Endodermal cell (in vitro differentiated cells): ENCODE results near the gene SCD5. TPM values are rescaled to one million over a fixed set of nuclear protein-coding genes. Genes with fewer than 3 reads are reported as not detected.
A peak's percentile ranks its signal among the peaks of the same experiment; 100 is the strongest.

Experiments
- DNase-seq: peaks from one replicate; pipeline ENCODE4 v3.0.0-alpha.2; 2017
- H3K27ac ChIP-seq: 2 replicates; pipeline ENCODE4 v1.5.1; 2013; ENCODE audit warnings: mild to moderate bottlenecking, low read depth, low read length, moderate library complexity
- H3K27me3 ChIP-seq: 2 replicates; pipeline ENCODE4 v1.6.1; 2013; ENCODE audit warnings: mild to moderate bottlenecking, low read length, moderate library complexity; ENCODE audit not compliant: insufficient read depth, control insufficient read depth, poor library complexity, severe bottlenecking
- H3K36me3 ChIP-seq: 2 replicates; pipeline ENCODE4 v1.7.0; 2013; ENCODE audit warnings: mild to moderate bottlenecking, low read length, moderate library complexity; ENCODE audit not compliant: control insufficient read depth, insufficient read depth
- H3K4me1 ChIP-seq: one replicate; pipeline ENCODE4 v1.7.0; 2013; ENCODE audit warnings: low read length; ENCODE audit not compliant: control insufficient read depth, insufficient read depth
- H3K4me3 ChIP-seq: 2 replicates; pipeline ENCODE4 v1.5.1; 2013; ENCODE audit warnings: mild to moderate bottlenecking, low read length, moderate library complexity
- H3K9ac ChIP-seq: 2 replicates; pipeline ENCODE4 v1.6.1; 2013; ENCODE audit warnings: mild to moderate bottlenecking, low read length, moderate library complexity; ENCODE audit not compliant: poor library complexity, severe bottlenecking; ENCODE audit errors: extremely low read depth
- H3K9me3 ChIP-seq: 2 replicates; pipeline ENCODE4 v1.6.1; 2013; ENCODE audit warnings: mild to moderate bottlenecking, low read length, moderate library complexity; ENCODE audit not compliant: control insufficient read depth
- H3K27ac Mint-ChIP-seq: 2 replicates; pipeline ENCODE4 v1.8.0; 2020; ENCODE audit warnings: mixed read lengths
- H3K27me3 Mint-ChIP-seq: 2 replicates; pipeline ENCODE4 v1.8.0; 2021; ENCODE audit warnings: mild to moderate bottlenecking, mixed read lengths; ENCODE audit not compliant: insufficient read depth
- H3K36me3 Mint-ChIP-seq: 2 replicates; pipeline ENCODE4 v1.8.0; 2020; ENCODE audit warnings: low read depth, mixed read lengths
- H3K4me1 Mint-ChIP-seq: 2 replicates; pipeline ENCODE4 v1.8.0; 2020; ENCODE audit warnings: mixed read lengths
- H3K4me3 Mint-ChIP-seq: 2 replicates; pipeline ENCODE4 v1.8.0; 2020; ENCODE audit warnings: mild to moderate bottlenecking, moderate library complexity, mixed read lengths
- H3K9me3 Mint-ChIP-seq: 2 replicates; pipeline ENCODE4 v1.8.0; 2020; ENCODE audit warnings: mild to moderate bottlenecking, mixed read lengths
- WGBS, 2 experiments: methylation state at CpG; one replicate each; pipeline versions ENCODE4 v1.1.5 to v1.1.7; 2013; ENCODE audit warnings: missing lambda C conversion rate in 2 of 2, mixed read lengths in 1 of 2; ENCODE audit not compliant: insufficient coverage in 1 of 2, insufficient read length in 1 of 2; 5-methylcytosine and 5-hydroxymethylcytosine counted together
- total RNA-seq, 2 donors: library from RNA; stranded (reverse); fragmentation: NEBNext Ultra II Directional in 1 of 2; extraction: Animal tissue kit (Norgen Biotek cat#: 25700) in 1 of 2; gene quantifications; 2 replicates in 1 of 2; 3 replicates in 1 of 2; pipeline ENCODE4 v1.2.1, GENCODE V29; 2021
- TF ChIP-seq, protein P1 (sequence below): fragments of 200-600 bp; sonication (generic); conservative IDR thresholded peaks from 2 replicates; pipeline ENCODE4 v1.5.0; 2021; ENCODE audit warnings: antibody characterized with exemption, mild to moderate bottlenecking

SCD5 gene
- total RNA-seq, 2 donors from 2014 or later, result 3.2 to 5.2 TPM

DNA sequence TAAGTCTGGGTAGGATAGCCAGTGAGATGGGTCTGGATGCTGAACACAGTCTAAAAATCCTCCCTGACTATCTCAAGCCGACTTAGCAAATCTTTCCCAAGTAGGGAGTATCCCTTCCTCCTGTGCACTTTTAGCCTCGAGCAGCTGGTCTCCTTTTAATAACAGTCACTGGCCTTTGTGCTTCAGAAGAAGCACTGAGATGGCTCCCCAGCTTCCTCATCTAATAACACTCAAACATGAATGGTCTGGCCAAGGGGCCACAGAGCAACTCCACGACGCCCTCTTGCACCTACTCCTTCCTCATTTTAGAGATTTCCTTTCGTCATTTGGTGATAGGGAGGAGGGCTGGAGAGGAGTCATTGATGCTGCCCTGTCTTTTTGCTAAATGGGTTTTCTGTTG is 158.1 kb downstream of the SCD5 start:
- H3K27ac ChIP-seq, result no peak overlapping the region
- H3K4me3 ChIP-seq, result no peak overlapping the region
- peaks cover 12% of the 10 kb centered on the region for H3K4me1 ChIP-seq
- no peaks in the 10 kb centered on the region for H3K36me3 Mint-ChIP-seq
- H3K27me3 Mint-ChIP-seq, result peaks cover 7% of the 10 kb centered on the region
- no peak for DNase-seq
- no peaks in the 10 kb centered on the region for H3K9me3 ChIP-seq
- H3K9ac ChIP-seq, result no peak overlapping the region
- H3K4me1 Mint-ChIP-seq, result peaks cover 17% of the 10 kb centered on the region
- no peak overlapping the region for H3K4me3 Mint-ChIP-seq
- no peaks in the 10 kb centered on the region for H3K36me3 ChIP-seq
- H3K27ac Mint-ChIP-seq, result no peak overlapping the region
- TF ChIP-seq, protein P1, sequence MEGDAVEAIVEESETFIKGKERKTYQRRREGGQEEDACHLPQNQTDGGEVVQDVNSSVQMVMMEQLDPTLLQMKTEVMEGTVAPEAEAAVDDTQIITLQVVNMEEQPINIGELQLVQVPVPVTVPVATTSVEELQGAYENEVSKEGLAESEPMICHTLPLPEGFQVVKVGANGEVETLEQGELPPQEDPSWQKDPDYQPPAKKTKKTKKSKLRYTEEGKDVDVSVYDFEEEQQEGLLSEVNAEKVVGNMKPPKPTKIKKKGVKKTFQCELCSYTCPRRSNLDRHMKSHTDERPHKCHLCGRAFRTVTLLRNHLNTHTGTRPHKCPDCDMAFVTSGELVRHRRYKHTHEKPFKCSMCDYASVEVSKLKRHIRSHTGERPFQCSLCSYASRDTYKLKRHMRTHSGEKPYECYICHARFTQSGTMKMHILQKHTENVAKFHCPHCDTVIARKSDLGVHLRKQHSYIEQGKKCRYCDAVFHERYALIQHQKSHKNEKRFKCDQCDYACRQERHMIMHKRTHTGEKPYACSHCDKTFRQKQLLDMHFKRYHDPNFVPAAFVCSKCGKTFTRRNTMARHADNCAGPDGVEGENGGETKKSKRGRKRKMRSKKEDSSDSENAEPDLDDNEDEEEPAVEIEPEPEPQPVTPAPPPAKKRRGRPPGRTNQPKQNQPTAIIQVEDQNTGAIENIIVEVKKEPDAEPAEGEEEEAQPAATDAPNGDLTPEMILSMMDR, result no peak
- 93 to 97% methylated on average over 3 to 5 of the region's 5 CpGs for WGBS, 2 experiments
- no peaks in the 10 kb centered on the region for H3K9me3 Mint-ChIP-seq
- H3K27me3 ChIP-seq, result no peaks in the 10 kb centered on the region

GRCh38 chr4:82639971-82640370 is 158.6 kb downstream of the SCD5 start:
- DNase-seq, result no peak
- H3K4me3 Mint-ChIP-seq, result no peak overlapping the region
- 87 to 95% methylated on average over 5 to 8 of the region's 8 CpGs for WGBS, 2 experiments

GRCh38 chr4:82638479-82638878 is 160.1 kb downstream of the SCD5 start:
- DNase-seq, result no peak
- H3K4me1 Mint-ChIP-seq, result peaks cover 17% of the 10 kb centered on the region
- no peak overlapping the region for H3K27ac Mint-ChIP-seq
- H3K27me3 Mint-ChIP-seq, result no peaks in the 10 kb centered on the region
- H3K4me1 ChIP-seq, result peaks cover 12% of the 10 kb centered on the region
- TF ChIP-seq, protein P1, result peak; percentile 52
- H3K9ac ChIP-seq, result no peak overlapping the region
- H3K27ac ChIP-seq, result no peak overlapping the region
- no peaks in the 10 kb centered on the region for H3K9me3 ChIP-seq
- no peaks in the 10 kb centered on the region for H3K36me3 ChIP-seq
- no peaks in the 10 kb centered on the region for H3K9me3 Mint-ChIP-seq
- no peak overlapping the region for H3K4me3 Mint-ChIP-seq
- no peaks in the 10 kb centered on the region for H3K27me3 ChIP-seq
- no peaks in the 10 kb centered on the region for H3K36me3 Mint-ChIP-seq
- H3K4me3 ChIP-seq, result no peak overlapping the region
- WGBS, 2 experiments, result 72% methylated on average over 2 of the region's 2 CpGs; no CpG with 5 or more reads in 1 of the 2 experiments

More at GRCh38 chr4:82639971-82640370, 158.6 kb downstream of the SCD5 start:
- Mint-ChIP-seq H3K9me3 (no peaks in the 10 kb centered on the region), H3K27ac (peak overlapping the region; percentile 84), H3K36me3 (no peaks in the 10 kb centered on the region), H3K27me3 (peaks cover 4% of the 10 kb centered on the region), H3K4me1 (peaks cover 17% of the 10 kb centered on the region)
- Histone ChIP-seq H3K4me3 (no peak overlapping the region), H3K9me3 (no peaks in the 10 kb centered on the region), H3K4me1 (peaks cover 12% of the 10 kb centered on the region), H3K27me3 (no peaks in the 10 kb centered on the region), H3K9ac (no peak overlapping the region), H3K36me3 (no peaks in the 10 kb centered on the region), H3K27ac (no peak overlapping the region)
- TF ChIP-seq, protein P1, result no peak
